Kidney (tissue), 22 donors: ENCODE data around the gene C1QTNF4. TPM values are rescaled to one million over a fixed set of nuclear protein-coding genes. Genes with fewer than 3 reads are reported as not detected.

ENCODE experiments used
- DNase-seq, 5 donors: peaks; one replicate each; pipeline ENCODE4 v3.0.0-alpha.2; 2013 to 2020
- FAIRE-seq: peaks from 2 replicates; lab custom pipeline; 2012; peaks lifted over from hg19 to GRCh38; lab: Jason Lieb, UNC
- H3K27ac ChIP-seq, 2 donors: one replicate each; pipeline ENCODE4 v1.7.0; 2013; ENCODE audit warnings: low read depth in 2 of 2, low read length in 2 of 2, inconsistent platforms in 1 of 2
- H3K27me3 ChIP-seq: one replicate; pipeline ENCODE4 v1.7.1; 2013; ENCODE audit warnings: low read length, inconsistent platforms; ENCODE audit not compliant: control insufficient read depth, insufficient read depth
- H3K36me3 ChIP-seq, 3 donors: one replicate each; pipeline versions ENCODE4 v1.7.0 to v1.7.1; 2013; ENCODE audit warnings: low read length in 3 of 3, control low read depth in 1 of 3, inconsistent platforms in 1 of 3; ENCODE audit not compliant: insufficient read depth in 3 of 3, control insufficient read depth in 2 of 3
- H3K4me1 ChIP-seq, 3 donors: one replicate each; pipeline versions ENCODE4 v1.7.0 to v1.7.1; 2013; ENCODE audit warnings: low read length in 3 of 3, inconsistent platforms in 1 of 3, low read depth in 1 of 3; ENCODE audit not compliant: control insufficient read depth in 2 of 3, insufficient read depth in 2 of 3
- H3K4me3 ChIP-seq, 3 donors: one replicate each; pipeline versions ENCODE4 v1.7.0 to v1.8.1; 2013; ENCODE audit warnings: low read length in 3 of 3, control low read depth in 1 of 3, inconsistent platforms in 1 of 3
- H3K9ac ChIP-seq, 3 donors: one replicate each; pipeline versions ENCODE4 v1.7.0 to v1.7.1; 2013; ENCODE audit warnings: low read length in 3 of 3, control low read depth in 1 of 3, inconsistent platforms in 1 of 3
- H3K9me3 ChIP-seq, 3 donors: one replicate each; pipeline versions ENCODE4 v1.7.0 to v1.7.1; 2013; ENCODE audit warnings: low read length in 3 of 3, control low read depth in 1 of 3, inconsistent platforms in 1 of 3; ENCODE audit not compliant: control insufficient read depth in 2 of 3, insufficient read depth in 1 of 3
- intact Hi-C: fragments of 100-400 bp; cut with DNase I; formaldehyde crosslinking; loops from one replicate; pipeline ENCODE4 v1.11.1; 2022
- long read RNA-seq, 10 donors: library from polyadenylated mRNA in 1 of 10; unstranded in 1 of 10; transcript quantifications; one replicate each; pipeline ENCODE4 v2.0.0 and lab custom pipeline, GENCODE V29; 2021 to 2026
- polyA plus RNA-seq: library from polyadenylated mRNA; stranded (reverse); fragments of 350-450 nt; fragmentation: Illumina TruSeq; extraction: RNeasy Lipid Tissue Mini Kit (QIAGEN cat#74804); gene quantifications from one replicate; pipeline ENCODE4 v1.2.3, GENCODE V29; 2014; ENCODE audit warnings: low read depth, low replicate concordance; ENCODE audit not compliant: insufficient read depth
- total RNA-seq: library from RNA; stranded (reverse); fragmentation: NEBNext Ultra II Directional; extraction: Animal tissue kit (Norgen Biotek cat#: 25700); gene quantifications from one replicate; pipeline ENCODE4 v1.2.1, GENCODE V29; 2021
- TF ChIP-seq, protein P1 (sequence below): IDR thresholded peaks from 3 replicates; pipeline ENCODE4 v1.5.1; 2012; ENCODE audit warnings: mild to moderate bottlenecking, moderate library complexity, borderline replicate concordance; ENCODE audit not compliant: insufficient read depth; ENCODE audit errors: extremely low read depth
- donor health status: control.
- donor health status: control.
- donor health status: control.
- donor health status: control.
- donor health status: control.
- donor health status: DM: yes; HTN: yes; CAD: no.
- donor health status: Normal renal cell carcinoma (clear cell type).

Gene C1QTNF4
- total RNA-seq (0.25 TPM), polyA plus RNA-seq (0.62 TPM)
- long read RNA-seq, donor 1, transcript C1QTNF4-201 (2 exons, 1,664 nt), result major isoform, 5 of 5 reads
- long read RNA-seq, donor 1, partial matches to known transcripts, result 0 of 5 reads
- long read RNA-seq, donor 1, other reads (novel, unspliced or antisense), result 0 of 5 reads
- long read RNA-seq, donor 2, partial matches to known transcripts, result 0 of 3 reads
- long read RNA-seq, donor 2, other reads (novel, unspliced or antisense), result 0 of 3 reads
- long read RNA-seq, donor 3, partial matches to known transcripts, result 0 of 1 reads
- long read RNA-seq, donor 3, other reads (novel, unspliced or antisense), result 0 of 1 reads
- long read RNA-seq, donor 4, transcript C1QTNF4-201 (2 exons, 1,664 nt), result major isoform, 6 of 6 reads
- long read RNA-seq, donor 4, partial matches to known transcripts, result 0 of 6 reads
- long read RNA-seq, donor 4, other reads (novel, unspliced or antisense), result 0 of 6 reads
- long read RNA-seq, donor 5, result 0 reads
- long read RNA-seq, donor 6, transcript C1QTNF4-201 (2 exons, 1,664 nt), result major isoform, 10 of 10 reads
- long read RNA-seq, donor 6, partial matches to known transcripts, result 0 of 10 reads
- long read RNA-seq, donor 6, other reads (novel, unspliced or antisense), result 0 of 10 reads
- long read RNA-seq, donor 7, result 0 reads
- long read RNA-seq, donor 8, partial matches to known transcripts, result 0 of 4 reads
- long read RNA-seq, donor 8, other reads (novel, unspliced or antisense), result 0 of 4 reads
- long read RNA-seq, donor 9, partial matches to known transcripts, result 0 of 1 reads
- long read RNA-seq, donor 9, other reads (novel, unspliced or antisense), result 0 of 1 reads
- long read RNA-seq, donor 10, partial matches to known transcripts, result 0 of 3 reads
- long read RNA-seq, donor 10, other reads (novel, unspliced or antisense), result 0 of 3 reads

DNA sequence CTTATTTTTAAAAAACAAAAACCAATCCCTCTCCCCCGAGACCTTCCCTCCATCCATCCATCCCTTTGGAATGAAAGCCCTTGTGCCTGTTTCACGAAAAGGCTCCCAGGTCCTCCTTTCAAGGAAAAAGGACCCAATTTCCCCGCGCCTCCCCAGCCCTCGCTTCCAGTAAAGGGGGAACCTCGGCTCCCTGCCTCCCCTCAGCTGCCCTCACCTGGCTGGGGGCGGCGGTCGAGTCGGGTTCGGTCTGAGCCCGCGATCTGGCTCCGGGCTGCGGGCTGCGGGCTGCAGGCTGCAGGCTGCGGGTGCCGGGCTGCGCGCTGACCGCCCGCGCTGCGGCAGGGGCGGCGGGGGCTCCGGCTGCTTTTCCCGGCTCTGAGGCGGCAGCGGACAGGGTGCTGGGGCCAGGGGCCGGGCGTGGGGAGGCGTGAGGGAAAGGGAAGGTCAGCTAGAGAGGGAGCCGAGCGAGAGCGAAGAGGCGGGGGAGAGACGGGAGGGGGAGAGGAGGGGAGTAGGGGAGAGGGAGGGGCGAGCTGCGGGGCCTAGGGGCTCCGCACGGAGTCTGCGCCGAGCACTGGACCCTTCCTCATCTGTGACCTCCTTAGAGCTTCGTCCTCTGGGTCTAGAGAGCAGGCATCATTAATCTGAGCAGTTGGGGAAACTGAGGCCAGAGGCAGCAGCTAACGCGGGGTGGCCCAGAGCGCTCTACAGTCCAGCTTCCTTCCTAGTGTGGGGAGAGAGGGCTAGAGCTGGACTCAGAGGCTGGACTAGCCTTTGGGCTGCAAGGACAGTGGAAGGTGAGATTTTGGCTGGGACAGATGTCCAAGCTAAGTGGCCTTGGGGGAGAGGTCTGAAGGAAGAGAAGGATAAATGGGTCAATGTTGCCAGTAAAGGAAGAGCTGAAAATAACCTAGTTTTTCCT is at the start of gene C1QTNF4:
C1QTNF4 (minus strand) TSS at position 478 of the 922 bp plus-strand sequence. CDS start 3,601 bp downstream, outside the sequence.
- intact Hi-C loops, result no loop called here
- Histone ChIP-seq H3K9ac (no peak within 1 kb of the TSS), H3K36me3 (no peaks in the 10 kb centered on the region), H3K9me3 (no peaks in the 10 kb centered on the region), H3K27ac (no peak within 1 kb of the TSS), H3K4me1 (no peaks in the 10 kb centered on the region), H3K27me3 (peaks cover 3% of the 10 kb centered on the region), H3K4me3 (peak within 1 kb of the TSS in 1 of 3 donors; percentile 23)
- no peak for FAIRE-seq
- TF ChIP-seq, protein P1, sequence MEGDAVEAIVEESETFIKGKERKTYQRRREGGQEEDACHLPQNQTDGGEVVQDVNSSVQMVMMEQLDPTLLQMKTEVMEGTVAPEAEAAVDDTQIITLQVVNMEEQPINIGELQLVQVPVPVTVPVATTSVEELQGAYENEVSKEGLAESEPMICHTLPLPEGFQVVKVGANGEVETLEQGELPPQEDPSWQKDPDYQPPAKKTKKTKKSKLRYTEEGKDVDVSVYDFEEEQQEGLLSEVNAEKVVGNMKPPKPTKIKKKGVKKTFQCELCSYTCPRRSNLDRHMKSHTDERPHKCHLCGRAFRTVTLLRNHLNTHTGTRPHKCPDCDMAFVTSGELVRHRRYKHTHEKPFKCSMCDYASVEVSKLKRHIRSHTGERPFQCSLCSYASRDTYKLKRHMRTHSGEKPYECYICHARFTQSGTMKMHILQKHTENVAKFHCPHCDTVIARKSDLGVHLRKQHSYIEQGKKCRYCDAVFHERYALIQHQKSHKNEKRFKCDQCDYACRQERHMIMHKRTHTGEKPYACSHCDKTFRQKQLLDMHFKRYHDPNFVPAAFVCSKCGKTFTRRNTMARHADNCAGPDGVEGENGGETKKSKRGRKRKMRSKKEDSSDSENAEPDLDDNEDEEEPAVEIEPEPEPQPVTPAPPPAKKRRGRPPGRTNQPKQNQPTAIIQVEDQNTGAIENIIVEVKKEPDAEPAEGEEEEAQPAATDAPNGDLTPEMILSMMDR, result no peak
- peak; percentile 60 to 68 (median 64) for DNase-seq

DNA sequence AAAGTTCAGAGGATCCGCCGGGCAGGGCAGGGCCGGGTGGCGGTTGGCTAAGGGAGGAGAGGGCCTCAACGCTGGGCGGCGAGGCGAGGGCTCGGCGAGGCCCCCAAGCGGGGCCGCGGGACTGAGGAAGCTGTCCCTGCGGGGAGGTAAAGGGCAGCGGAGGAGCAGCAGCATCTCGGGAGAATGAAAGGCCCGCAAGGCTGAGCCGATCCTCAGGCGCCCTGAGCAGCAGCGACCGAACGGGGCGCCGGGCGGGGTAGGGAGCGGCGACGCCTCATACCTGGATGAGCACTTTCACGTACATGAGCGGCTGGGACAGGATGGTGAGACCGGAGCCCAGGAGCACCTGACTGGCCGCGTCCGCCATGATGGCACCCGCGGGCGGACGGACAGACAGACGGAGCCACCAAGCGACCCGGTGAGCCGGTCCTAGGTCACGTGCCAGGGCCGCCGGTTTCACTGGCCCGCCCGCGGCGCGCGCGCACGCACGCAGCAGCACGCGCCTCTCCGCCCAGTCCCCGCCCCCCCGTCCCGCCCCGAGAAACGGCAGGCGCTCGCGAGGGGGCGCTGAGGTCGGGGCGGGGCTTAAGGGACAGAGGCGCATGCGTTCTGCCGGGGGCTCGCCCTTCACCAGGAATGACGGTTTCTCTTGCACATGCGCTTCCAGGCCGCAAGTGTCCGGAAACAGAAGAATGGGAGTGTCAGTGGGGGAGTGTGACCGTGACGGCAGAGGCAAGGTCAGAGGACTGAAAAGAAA is 48.1 kb upstream of the C1QTNF4 start, which contains the start of gene MTCH2:
MTCH2 (minus strand) TSS at position 461 of the 757 bp plus-strand sequence; CDS start at position 367, 94 bp downstream.
- H3K36me3 ChIP-seq, result peaks cover 2 to 3% (median 2%) of the 10 kb centered on the region in 3 donors
- TF ChIP-seq, protein P1, result peak; percentile 21
- no peak for FAIRE-seq
- peak within 1 kb of the TSS; percentile 93 to 96 for H3K27ac ChIP-seq
- H3K9ac ChIP-seq, result peak within 1 kb of the TSS; percentile 94 to 99 (median 99)
- H3K27me3 ChIP-seq, result no peaks in the 10 kb centered on the region
- H3K9me3 ChIP-seq, result no peaks in the 10 kb centered on the region
- H3K4me1 ChIP-seq, result peaks cover 0 to 3% (median 3%) of the 10 kb centered on the region in 3 donors
- DNase-seq, result peak; percentile 98 to 99 (median 98)
- H3K4me3 ChIP-seq, result peak within 1 kb of the TSS; percentile 88 to 98 (median 98)
- intact Hi-C loops, result no loop called here
